Smooth muscle cell (in vitro differentiated cells): ENCODE measurements around the gene ZNF43. TPM values are rescaled to one million over a fixed set of nuclear protein-coding genes. Genes with fewer than 3 reads are reported as not detected.
"Not testable (repeated sequence)": the region's sequence is repeated elsewhere in the genome, so short reads cannot be mapped to it uniquely, and the experiment has no call there.

ENCODE experiments used
- DNase-seq: peaks from one replicate; lab custom pipeline; 2025; ENCODE audit not compliant: unreplicated experiment; lab: John Stamatoyannopoulos, UW
- H2AFZ ChIP-seq: fragments of 200-600 bp; sonication (generic); 2 replicates; pipeline ENCODE4 v1.6.0; 2016; ENCODE audit warnings: antibody characterized with exemption, low read depth, mild to moderate bottlenecking
- H3F3A ChIP-seq: fragments of 200-600 bp; sonication (generic); 2 replicates; pipeline ENCODE4 v1.6.0; 2017; ENCODE audit warnings: antibody characterized with exemption, low read depth
- H3K27ac ChIP-seq: fragments of 200-600 bp; sonication (generic); 2 replicates; pipeline ENCODE4 v1.5.1; 2016; ENCODE audit warnings: low read depth, mild to moderate bottlenecking
- H3K27me3 ChIP-seq: fragments of 200-600 bp; sonication (generic); 2 replicates; pipeline ENCODE4 v1.6.1; 2016; ENCODE audit warnings: low read depth, mild to moderate bottlenecking
- H3K36me3 ChIP-seq: fragments of 200-600 bp; sonication (generic); 2 replicates; pipeline ENCODE4 v1.5.1; 2016; ENCODE audit warnings: low read depth
- H3K4me1 ChIP-seq: fragments of 200-600 bp; sonication (generic); 2 replicates; pipeline ENCODE4 v1.5.1; 2016; ENCODE audit warnings: low read depth
- H3K4me2 ChIP-seq: fragments of 200-600 bp; sonication (generic); 2 replicates; pipeline ENCODE4 v1.6.0; 2016; ENCODE audit warnings: mild to moderate bottlenecking
- H3K4me3 ChIP-seq: fragments of 200-600 bp; sonication (generic); 2 replicates; pipeline ENCODE4 v1.5.1; 2016; ENCODE audit warnings: mild to moderate bottlenecking
- H3K79me2 ChIP-seq: fragments of 200-600 bp; sonication (generic); 2 replicates; pipeline ENCODE4 v1.6.0; 2016; ENCODE audit warnings: low read depth, mild to moderate bottlenecking
- H3K9ac ChIP-seq: fragments of 200-600 bp; sonication (generic); 2 replicates; pipeline ENCODE4 v1.6.0; 2016; ENCODE audit warnings: low read depth
- H3K9me3 ChIP-seq: fragments of 200-600 bp; sonication (generic); replicated peaks from 2 replicates; pipeline ENCODE4 v1.5.1; 2016; ENCODE audit warnings: low read depth
- H4K20me1 ChIP-seq: fragments of 200-600 bp; sonication (generic); 2 replicates; pipeline ENCODE4 v1.6.0; 2016; ENCODE audit warnings: low read depth
- CTCF ChIP-seq: fragments of 200-600 bp; sonication (generic); IDR thresholded peaks from 2 replicates; pipeline ENCODE4 v1.5.1; 2017; ENCODE audit warnings: borderline replicate concordance, mild to moderate bottlenecking, antibody characterized with exemption; ENCODE audit not compliant: insufficient read depth, poor library complexity, severe bottlenecking
- WGBS: methylation state at CpG from one replicate; pipeline ENCODE4 v1.1.7; 2016; ENCODE audit warnings: low lambda C conversion rate; 5-methylcytosine and 5-hydroxymethylcytosine counted together
- polyA plus RNA-seq: library from polyadenylated mRNA; unstranded; fragments of >200 nt; fragmentation: Nextera tagmentation; extraction: Ambion mirVana; gene quantifications from 2 replicates; pipeline ENCODE4 v1.2.1, GENCODE V29; 2016
- total RNA-seq: library from RNA; depleted of rRNA; stranded (reverse); fragments of >200 nt; gene quantifications from 2 replicates; pipeline ENCODE4 v1.2.3, GENCODE V29; 2014

The ZNF43 gene
- total and polyA plus RNA-seq, 2 experiments from 2014 or later, result 5.1 to 19.5 TPM

- H3K27ac ChIP-seq, result no peak overlapping the region
- peaks cover 14% of the 10 kb centered on the region for H3K79me2 ChIP-seq
- peaks cover 9% of the 10 kb centered on the region for H3K4me1 ChIP-seq
- H4K20me1 ChIP-seq, result no peaks in the 10 kb centered on the region
- no peak overlapping the region for H2AFZ ChIP-seq
- TF ChIP-seq CTCF, result no peak
- DNase-seq, result no peak
- no peak overlapping the region for H3K4me3 ChIP-seq
- H3K36me3 ChIP-seq, result peaks cover 7% of the 10 kb centered on the region
- H3K9ac ChIP-seq, result no peak overlapping the region
- H3K27me3 ChIP-seq, result no peaks in the 10 kb centered on the region
- H3F3A ChIP-seq, result no peaks in the 10 kb centered on the region
- H3K9me3 ChIP-seq, result no peaks in the 10 kb centered on the region
- H3K4me2 ChIP-seq, result no peak overlapping the region
Observed at GRCh38 chr19:21765151-21765550, 70.8 kb downstream of the ZNF43 start.

GRCh38 chr19:21761547-21761946 lies 74.4 kb downstream of the ZNF43 start:
- 52% methylated on average over 2 of the region's 2 CpGs for WGBS
- H4K20me1 ChIP-seq, H3K4me3 ChIP-seq, H3K9me3 ChIP-seq, H3K9ac ChIP-seq, DNase-seq, H3K79me2 ChIP-seq, H3F3A ChIP-seq, H3K36me3 ChIP-seq, H3K4me2 ChIP-seq, H2AFZ ChIP-seq, H3K27ac ChIP-seq, H3K4me1 ChIP-seq, H3K27me3 ChIP-seq: not testable (repeated sequence)

- H4K20me1 ChIP-seq, result no peaks in the 10 kb centered on the region
- no peak for DNase-seq
- no peak overlapping the region for H3K4me2 ChIP-seq
- WGBS, result 97% methylated on average over 3 of the region's 3 CpGs
- no peaks in the 10 kb centered on the region for H3F3A ChIP-seq
- no peaks in the 10 kb centered on the region for H3K4me1 ChIP-seq
- H3K79me2 ChIP-seq, result peaks cover 21% of the 10 kb centered on the region
- no peaks in the 10 kb centered on the region for H3K27me3 ChIP-seq
- H2AFZ ChIP-seq, result no peak overlapping the region
- H3K36me3 ChIP-seq, result peaks cover 10% of the 10 kb centered on the region
- no peak overlapping the region for H3K4me3 ChIP-seq
- no peak overlapping the region for H3K27ac ChIP-seq
- TF ChIP-seq CTCF, result no peak
- H3K9ac ChIP-seq, result no peak overlapping the region
- no peaks in the 10 kb centered on the region for H3K9me3 ChIP-seq
Observed at GRCh38 chr19:21758296-21758695, 77.7 kb downstream of the ZNF43 start.

GRCh38 chr19:21755555-21755954 lies 80.4 kb downstream of the ZNF43 start:
- H3F3A ChIP-seq, DNase-seq, H3K4me1 ChIP-seq, H3K27me3 ChIP-seq, H3K9me3 ChIP-seq, H3K4me2 ChIP-seq, H2AFZ ChIP-seq, H3K9ac ChIP-seq, H4K20me1 ChIP-seq, H3K36me3 ChIP-seq, H3K27ac ChIP-seq, H3K4me3 ChIP-seq: not testable (repeated sequence)
- peaks cover 21% of the 10 kb centered on the region for H3K79me2 ChIP-seq

Other genes with a start within 250 kb of the ZNF43 start
- 5.7 and 11.0 TPM in 2 replicates for gene ZNF100, start 68.6 kb downstream of the ZNF43 start, total RNA-seq
- gene ZNF100, start 68.6 kb downstream of the ZNF43 start, polyA plus RNA-seq, result 1.5 and 2.5 TPM in 2 replicates
- gene ZNF208, start 174.8 kb upstream of the ZNF43 start, total RNA-seq, result not detected in 2 replicates
- gene ZNF208, start 174.8 kb upstream of the ZNF43 start, polyA plus RNA-seq, result not detected in 2 replicates
- not detected in 2 replicates for gene ZNF257, start 216.3 kb upstream of the ZNF43 start, total RNA-seq
- gene ZNF257, start 216.3 kb upstream of the ZNF43 start, polyA plus RNA-seq, result not detected in 2 replicates